GM10248 (cell line): ENCODE measurements around the gene SLC29A2.

Experiments used
- CTCF ChIA-PET: fragments of 300-600 bp; sonication (Branson Sonifier 250); formaldehyde crosslinking; extraction: SDS; loops from one replicate; lab custom pipeline; 2021; ENCODE audit warnings: antibody characterized with exemption; lab: Yijun Ruan, JAX
- POLR2A ChIA-PET: fragments of 350-650 bp; sonication (Branson Sonifier 250); formaldehyde crosslinking; extraction: SDS; loops from one replicate; lab custom pipeline; 2020; ENCODE audit warnings: antibody characterized with exemption; lab: Yijun Ruan, JAX
- DNase-seq: peaks from one replicate; pipeline ENCODE4 v3.0.0; 2012; ENCODE audit errors: extremely low spot score
- CTCF ChIP-seq: IDR thresholded peaks from 2 replicates; pipeline ENCODE4 v1.5.1; 2012; ENCODE audit warnings: mild to moderate bottlenecking, low read depth; ENCODE audit errors: extremely low read depth, missing control alignments, control extremely low read depth

The SLC29A2 gene

GRCh38 chr11:66334605-66335442, 36.7 kb downstream of the SLC29A2 start:
- ChIA-PET POLR2A (interaction anchor here (1.0 to 1.6 kb wide), 2 partner anchors 10 to 22 kb away, joined by 3 to 4 read pairs; partner anchors contain the start of gene BRMS1), CTCF (interaction anchor here (1.2 to 8.7 kb wide), 5 partner anchors 11 to 113 kb away, joined by 3 to 126 read pairs (median 7); partner anchors contain the start of gene BRMS1)
- no peak for DNase-seq
- TF ChIP-seq CTCF = no peak

- no peak for TF ChIP-seq CTCF
- DNase-seq = no peak
- POLR2A ChIA-PET = interaction anchor here (1.6 kb wide), 1 partner anchor 21 kb away, joined by 4 read pairs; no protein-coding TSS in a partner anchor
- CTCF ChIA-PET = interaction anchor here (1.0 to 8.7 kb wide), 4 partner anchors 12 to 30 kb away, joined by 3 to 126 read pairs (median 12); partner anchors contain the start of gene BRMS1
These were observed 37.5 kb downstream of the SLC29A2 start for GRCh38 chr11:66333896-66334604.

- CTCF ChIA-PET = interaction anchor here (1.0 to 8.7 kb wide), 3 partner anchors 12 to 22 kb away, joined by 3 to 126 read pairs (median 17); partner anchors contain the start of gene BRMS1
- no peak for TF ChIP-seq CTCF
- no peak for DNase-seq
- POLR2A ChIA-PET = no interaction called here
These were observed 38.2 kb downstream of the SLC29A2 start for GRCh38 chr11:66333220-66333877.

GRCh38 chr11:66332371-66333219, 39.0 kb downstream of the SLC29A2 start:
- ChIA-PET POLR2A (no interaction called here), CTCF (interaction anchor here (1.0 to 8.7 kb wide), 5 partner anchors 13 to 56 kb away, joined by 3 to 126 read pairs (median 4); partner anchors contain the start of gene BRMS1)
- DNase-seq = no peak
- TF ChIP-seq CTCF = no peak

- no peak for DNase-seq
- POLR2A ChIA-PET = no interaction called here
- CTCF ChIA-PET = interaction anchor here (1.5 to 8.7 kb wide), 4 partner anchors 14 to 57 kb away, joined by 3 to 126 read pairs (median 4); partner anchors contain the start of gene BRMS1
- no peak for TF ChIP-seq CTCF
These were observed 39.8 kb downstream of the SLC29A2 start for GRCh38 chr11:66331542-66332370.
